Measurements from ENCODE around the gene SH3D19.
A peak's percentile ranks its signal among the peaks of the same experiment; 100 is the strongest.

GRCh38 chr4:151238477-151238876 is 86.9 kb downstream of the SH3D19 start:
- TF ChIP-seq, protein P1, sequence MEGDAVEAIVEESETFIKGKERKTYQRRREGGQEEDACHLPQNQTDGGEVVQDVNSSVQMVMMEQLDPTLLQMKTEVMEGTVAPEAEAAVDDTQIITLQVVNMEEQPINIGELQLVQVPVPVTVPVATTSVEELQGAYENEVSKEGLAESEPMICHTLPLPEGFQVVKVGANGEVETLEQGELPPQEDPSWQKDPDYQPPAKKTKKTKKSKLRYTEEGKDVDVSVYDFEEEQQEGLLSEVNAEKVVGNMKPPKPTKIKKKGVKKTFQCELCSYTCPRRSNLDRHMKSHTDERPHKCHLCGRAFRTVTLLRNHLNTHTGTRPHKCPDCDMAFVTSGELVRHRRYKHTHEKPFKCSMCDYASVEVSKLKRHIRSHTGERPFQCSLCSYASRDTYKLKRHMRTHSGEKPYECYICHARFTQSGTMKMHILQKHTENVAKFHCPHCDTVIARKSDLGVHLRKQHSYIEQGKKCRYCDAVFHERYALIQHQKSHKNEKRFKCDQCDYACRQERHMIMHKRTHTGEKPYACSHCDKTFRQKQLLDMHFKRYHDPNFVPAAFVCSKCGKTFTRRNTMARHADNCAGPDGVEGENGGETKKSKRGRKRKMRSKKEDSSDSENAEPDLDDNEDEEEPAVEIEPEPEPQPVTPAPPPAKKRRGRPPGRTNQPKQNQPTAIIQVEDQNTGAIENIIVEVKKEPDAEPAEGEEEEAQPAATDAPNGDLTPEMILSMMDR (conservative IDR thresholded peaks at IDR 0.05), result 0 out of 2 replicates have a peak, but pooled peaks have one; percentile 10
- no peak for TF ChIP-seq ZFX (IDR thresholded peaks at IDR 0.05)
